ENCODE measurements around the gene DMTF1. TPM values are rescaled to one million over a fixed set of nuclear protein-coding genes. Genes with fewer than 3 reads are reported as not detected.
A peak's percentile ranks its signal among the peaks of the same experiment; 100 is the strongest.

The DMTF1 gene
- total and polyA plus RNA-seq, 9 of the 15 experiments (the other 6 are each of a cell fraction or from before 2014, with no cell fraction given): 25.7 to 208 (median 74.7) TPM

DNA sequence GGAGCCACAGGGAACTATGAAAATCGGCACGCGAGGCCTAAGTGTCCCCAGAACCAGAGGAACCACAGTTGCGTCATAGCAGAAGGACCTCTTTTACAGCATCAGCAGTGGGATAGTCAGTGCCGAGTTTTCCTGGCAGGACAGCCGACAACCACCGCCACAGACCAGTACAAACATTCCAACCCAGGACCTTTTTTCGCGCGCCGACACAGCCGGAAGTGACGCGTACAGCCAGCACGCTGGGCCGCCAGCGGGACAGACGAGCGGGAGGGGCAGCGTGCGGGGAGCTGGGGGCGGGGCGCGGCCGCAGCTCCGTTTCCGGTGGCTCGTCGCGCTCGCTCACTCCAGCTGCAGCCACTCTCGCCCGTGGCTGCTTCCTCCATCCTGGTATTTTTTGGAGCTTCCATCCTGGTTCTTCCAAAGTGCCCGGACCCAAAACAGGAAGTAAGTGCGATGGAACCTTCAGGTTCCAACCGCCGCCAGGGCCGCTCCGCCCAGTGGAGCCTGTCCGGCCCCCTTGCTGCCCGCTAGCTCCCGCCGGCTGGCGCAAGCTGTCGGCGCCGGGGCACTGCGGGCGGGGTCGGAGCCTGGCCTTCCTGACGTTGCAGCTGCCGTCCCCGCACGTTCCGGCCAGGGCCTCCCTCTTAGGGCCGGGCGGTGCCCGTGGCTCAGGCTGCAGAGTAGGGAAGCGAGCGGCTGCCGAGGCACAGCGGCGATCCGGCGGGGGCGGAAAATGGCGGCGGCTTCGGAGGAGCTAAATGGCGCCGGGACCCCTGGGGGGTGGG, at the start of gene DMTF1 (continued):
- TF ChIP-seq GATAD2B (IDR thresholded peaks at IDR 0.05; ENCODE audit: borderline replicate concordance): peak; percentile 62; the same call in 1 of the 2 replicates
- TF ChIP-seq FOXP1 (CRISPR knock-in tag; IDR thresholded peaks at IDR 0.05): peak; percentile 93
- TF ChIP-seq RBFOX2 (IDR thresholded peaks at IDR 0.05; ENCODE audit: low read depth, low read length): peak; percentile 99
- no peak for TF ChIP-seq STAT5B (CRISPR knock-in tag; IDR thresholded peaks at IDR 0.05)
- TF ChIP-seq TAL1 (IDR thresholded peaks at IDR 0.05): peak; percentile 30; the same call in 1 of the 2 replicates
- TF ChIP-seq, protein P1, sequence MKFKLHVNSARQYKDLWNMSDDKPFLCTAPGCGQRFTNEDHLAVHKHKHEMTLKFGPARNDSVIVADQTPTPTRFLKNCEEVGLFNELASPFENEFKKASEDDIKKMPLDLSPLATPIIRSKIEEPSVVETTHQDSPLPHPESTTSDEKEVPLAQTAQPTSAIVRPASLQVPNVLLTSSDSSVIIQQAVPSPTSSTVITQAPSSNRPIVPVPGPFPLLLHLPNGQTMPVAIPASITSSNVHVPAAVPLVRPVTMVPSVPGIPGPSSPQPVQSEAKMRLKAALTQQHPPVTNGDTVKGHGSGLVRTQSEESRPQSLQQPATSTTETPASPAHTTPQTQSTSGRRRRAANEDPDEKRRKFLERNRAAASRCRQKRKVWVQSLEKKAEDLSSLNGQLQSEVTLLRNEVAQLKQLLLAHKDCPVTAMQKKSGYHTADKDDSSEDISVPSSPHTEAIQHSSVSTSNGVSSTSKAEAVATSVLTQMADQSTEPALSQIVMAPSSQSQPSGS (CRISPR knock-in tag; IDR thresholded peaks at IDR 0.05): no peak
- 0 out of 2 replicates have a peak, but pooled peaks have one; percentile 8 for TF ChIP-seq SMARCC2 (IDR thresholded peaks at IDR 0.05; ENCODE audit: low read depth)
- peak; percentile 94 for TF ChIP-seq BHLHE40 (IDR thresholded peaks at IDR 0.05; ENCODE audit: low read length)
- TF ChIP-seq EP400 (IDR thresholded peaks at IDR 0.05): peak; percentile 97
- TF ChIP-seq TBP (optimal IDR thresholded peaks at IDR 0.05; ENCODE audit: low read depth, low read length): peak; percentile 65
- TF ChIP-seq ZBTB33 (CRISPR knock-in tag; IDR thresholded peaks at IDR 0.05): peak; percentile 41; the same call in 1 of the 2 replicates
- peak; percentile 53; the same call in 1 of the 2 replicates for TF ChIP-seq ZNF274 (IDR thresholded peaks at IDR 0.05; ENCODE audit: borderline replicate concordance, low read depth, low read length)
- TF ChIP-seq ZNF561 (CRISPR knock-in tag; conservative IDR thresholded peaks at IDR 0.05): no peak
- no peak; the same call in 1 of the 2 replicates for TF ChIP-seq ATF1 (CRISPR knock-in tag; IDR thresholded peaks at IDR 0.05)
- TF ChIP-seq ATF1 (tag; IDR thresholded peaks at IDR 0.05): peak; percentile 98
- no peak for TF ChIP-seq ESRRB (CRISPR knock-in tag; IDR thresholded peaks at IDR 0.05; ENCODE audit: borderline replicate concordance)
- no peak for TF ChIP-seq SRSF9 (IDR thresholded peaks at IDR 0.05; ENCODE audit: borderline replicate concordance, low read depth, low read length)
- peak; percentile 72; the same call in 1 of the 2 replicates for TF ChIP-seq ZBTB2 (IDR thresholded peaks at IDR 0.05)
- TF ChIP-seq ELF4 (CRISPR knock-in tag; IDR thresholded peaks at IDR 0.05): 0 out of 2 replicates have a peak, but pooled peaks have one; percentile 30
- no peak for TF ChIP-seq RNF219 (CRISPR knock-in tag; IDR thresholded peaks at IDR 0.05)
- TF ChIP-seq ZNF12 (CRISPR knock-in tag; IDR thresholded peaks at IDR 0.05): peak; percentile 73; the same call in 1 of the 2 replicates
- TF ChIP-seq ZBED1 (IDR thresholded peaks at IDR 0.05): 0 out of 2 replicates have a peak, but pooled peaks have one; percentile 13
- peak; percentile 78; the same call in 1 of the 2 replicates for TF ChIP-seq CHCHD3 (CRISPR knock-in tag; IDR thresholded peaks at IDR 0.05)

Data from K562 (cell line).